Measurements from ENCODE around the gene NMT1. TPM values are rescaled to one million over a fixed set of nuclear protein-coding genes. Genes with fewer than 3 reads are reported as not detected.

Gene NMT1
- total RNA-seq, 1 experiment from 2014 or later = 173 TPM

GRCh38 chr17:45123930-45124796 is 63.0 kb downstream of the NMT1 start:
- intact Hi-C loops (cut with micrococcal nuclease) = no loop called here
- ATAC-seq (peak; percentile 76), DNase-seq (ENCODE audit: low read depth, low spot score) (peak; percentile 69)
- H3K36me3 ChIP-seq (ENCODE audit: control insufficient read depth in 1 of 2, insufficient read depth in 2 of 2, low read length in 2 of 2) = 0 out of 4 replicates have a peak, but pooled peaks cover 0 to 3% of the 10 kb centered on the region in 2 experiments
- RAD21 ChIA-PET (ENCODE audit: low non-redundant PET in 1 of 2, low total read pairs in 2 of 2, uncharacterized antibody in 2 of 2, unreplicated experiment in 2 of 2) = no interaction called here
- no peaks in the 10 kb centered on the region for H3K27me3 ChIP-seq (ENCODE audit: insufficient read depth, low read length)
- peaks cover 68 to 74% of the 10 kb centered on the region in 2 experiments for H3K4me1 ChIP-seq (ENCODE audit: control insufficient read depth in 1 of 2, insufficient read depth in 2 of 2, low read length in 2 of 2)
- H3K4me2 ChIP-seq (ENCODE audit: low read length) = peak overlapping the region; percentile 94
- no peaks in the 10 kb centered on the region for H3K9me2 ChIP-seq (ENCODE audit: insufficient read depth)
- peak overlapping the region; percentile 64 for H3K9ac ChIP-seq (ENCODE audit: low read length)
- TSS peak; percentile 52 for BruUV-seq (replicated peaks)
- H2AFZ ChIP-seq (ENCODE audit: low read depth, low read length, poor library complexity, severe bottlenecking) = no peak overlapping the region
- peak overlapping the region; percentile 97 for H3K27ac ChIP-seq (ENCODE audit: low read depth, low read length)
- no peaks in the 10 kb centered on the region for H4K20me1 ChIP-seq (ENCODE audit: insufficient read depth)
- POLR2A ChIA-PET = interaction anchor here (1.5 to 1.6 kb wide), 2 partner anchors 11 to 24 kb away, joined by 3 to 4 read pairs; partner anchors contain the start of genes ACBD4 and HEXIM1
- no peaks in the 10 kb centered on the region for H3K9me3 ChIP-seq (ENCODE audit: control insufficient read depth in 1 of 2, insufficient read depth in 1 of 2, low read depth in 1 of 2, low read length in 2 of 2)
- peak overlapping the region; percentile 32 to 57 for H3K4me3 ChIP-seq (replicated peaks in 1 of 2; ENCODE audit: low read depth in 1 of 2, low read length in 2 of 2)
- CTCF ChIA-PET = interaction anchor here (1.0 to 3.3 kb wide), 2 partner anchors 11 to 73 kb away, joined by 3 to 18 read pairs; partner anchors contain the start of gene ACBD4
- peaks cover 61% of the 10 kb centered on the region for H3K79me2 ChIP-seq (ENCODE audit: insufficient read depth, low read length)
- TF ChIP-seq ZFX (IDR thresholded peaks at IDR 0.05) = peak; percentile 60
- no peak for TF ChIP-seq EGR1 (IDR thresholded peaks at IDR 0.05; ENCODE audit: low read depth)
- TF ChIP-seq YY1 (IDR thresholded peaks at IDR 0.05; ENCODE audit: extremely low read depth, insufficient replicate concordance, low read depth, low read length) = peak; percentile 39
- peak; percentile 95 for TF ChIP-seq JUND (IDR thresholded peaks at IDR 0.05)
- no peak for TF ChIP-seq SIN3A (IDR thresholded peaks at IDR 0.05; ENCODE audit: low read depth)
- TF ChIP-seq FOSL1 (IDR thresholded peaks at IDR 0.05; ENCODE audit: low read depth) = peak; percentile 97
- peak; percentile 62 for TF ChIP-seq ZBTB33 (IDR thresholded peaks at IDR 0.05; ENCODE audit: extremely low read depth, insufficient replicate concordance, low read length)
- no peak for TF ChIP-seq SRF (IDR thresholded peaks at IDR 0.05; ENCODE audit: low read depth)
- TF ChIP-seq EZH2phosphoT487 (IDR thresholded peaks at IDR 0.05; ENCODE audit: borderline replicate concordance) = no peak
- TF ChIP-seq RAD21 (IDR thresholded peaks at IDR 0.05; ENCODE audit: low read depth) = no peak
- TF ChIP-seq ELF1 (IDR thresholded peaks at IDR 0.05; ENCODE audit: borderline replicate concordance, low read depth) = no peak
- TF ChIP-seq POLR2AphosphoS5 (IDR thresholded peaks at IDR 0.05; ENCODE audit: low read depth, low read length) = peak; percentile 78
- peak; percentile 88 for TF ChIP-seq SP1 (IDR thresholded peaks at IDR 0.05; ENCODE audit: low read depth)
- TF ChIP-seq ATF3 (IDR thresholded peaks at IDR 0.05) = no peak
- TF ChIP-seq CEBPB (IDR thresholded peaks at IDR 0.05; ENCODE audit: low read depth) = no peak
- TF ChIP-seq CTCF (IDR thresholded peaks at IDR 0.05 in 2 of 3, conservative IDR thresholded peaks at IDR 0.05 in 1 of 3; ENCODE audit: borderline replicate concordance in 1 of 3, insufficient read depth in 1 of 3, low read depth in 2 of 3, low read length in 2 of 3) = no peak
- TF ChIP-seq CBX3 (IDR thresholded peaks at IDR 0.05; ENCODE audit: low read depth) = no peak
- no peak for TF ChIP-seq TCF7L2 (IDR thresholded peaks at IDR 0.05; ENCODE audit: borderline replicate concordance, extremely low read depth, insufficient read depth, insufficient read length)
- no peak for TF ChIP-seq ZNF274 (IDR thresholded peaks at IDR 0.05; ENCODE audit: low read depth, low read length)
- peak; percentile 50; the same call in 1 of the 2 replicates for TF ChIP-seq MAX (IDR thresholded peaks at IDR 0.05)

Measured in HCT116 (cell line).